NCI-H774 (cell line): Measurements from ENCODE around the gene NUDT1.

Experiments used
- DNase-seq: peaks from one replicate; lab custom pipeline; 2025; lab: John Stamatoyannopoulos, UW

The NUDT1 gene

DNA sequence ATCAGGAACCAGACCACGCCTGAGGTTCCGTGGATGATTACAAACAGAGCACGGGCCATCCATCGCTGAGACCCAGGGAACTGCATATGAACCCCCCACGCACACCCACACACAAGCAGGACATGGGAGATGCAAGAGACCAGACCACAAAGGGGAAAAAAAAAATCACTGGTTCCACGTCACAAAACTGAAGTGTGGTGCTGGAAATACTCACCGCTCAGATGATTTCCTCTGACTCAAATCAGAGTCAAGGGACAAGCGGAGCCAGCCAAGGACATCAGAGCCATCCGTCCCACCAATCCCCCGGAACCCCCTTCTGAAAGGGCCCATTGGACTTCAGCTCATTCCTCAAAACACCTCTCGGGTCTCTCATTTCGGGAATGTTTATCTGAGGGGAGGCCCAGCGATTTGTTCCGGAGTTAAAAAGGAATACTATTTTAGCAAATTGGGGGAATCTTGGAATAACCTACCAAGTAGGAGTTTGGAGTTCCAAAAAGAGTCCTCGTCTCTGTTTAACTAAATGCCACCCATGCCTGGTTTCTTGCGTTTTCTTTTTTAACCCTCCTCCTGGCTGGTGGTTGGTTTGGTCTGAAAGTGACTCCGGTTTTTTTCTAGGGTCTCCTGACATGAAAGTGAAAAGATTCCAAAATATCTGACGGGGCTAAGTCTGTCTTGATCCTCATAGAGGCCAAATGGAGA, 57.3 kb downstream of the NUDT1 start:
- no peak for DNase-seq

DNA sequence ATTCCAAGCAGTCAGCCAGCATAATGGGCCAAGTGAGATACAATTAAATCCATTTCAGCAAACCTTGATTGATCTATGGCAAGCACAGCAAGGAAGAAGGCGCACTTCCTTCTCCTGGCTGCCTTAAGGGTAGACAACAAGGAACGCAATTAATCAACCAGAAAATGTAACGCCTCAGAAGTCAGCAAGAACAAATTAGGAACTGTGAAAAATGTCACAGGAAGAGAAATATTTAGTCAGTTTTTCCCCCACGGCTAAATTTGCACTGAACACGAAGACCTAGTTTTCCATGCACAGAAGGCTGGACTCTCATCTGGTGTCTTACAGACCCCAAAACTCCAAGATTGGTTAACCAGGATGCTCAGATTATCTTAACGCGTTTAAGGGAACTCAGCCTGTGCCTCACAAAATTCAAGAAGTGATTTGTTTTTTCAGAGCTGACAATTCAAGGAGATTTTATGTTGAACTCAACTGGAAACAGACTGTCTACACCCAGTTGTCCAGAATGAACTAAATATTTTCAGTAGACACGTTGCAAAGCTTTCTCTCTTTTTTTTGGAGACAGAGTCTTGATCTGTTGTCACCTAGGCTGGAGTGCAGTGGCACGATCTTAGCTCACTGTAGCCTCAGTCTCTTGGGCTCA, 58.0 kb downstream of the NUDT1 start:
- no peak for DNase-seq
